HG03432 (cell line): ENCODE results near the gene GUCY1A2.
"Not testable (repeated sequence)": the region's sequence is repeated elsewhere in the genome, so short reads cannot be mapped to it uniquely, and the experiment has no call there.

ENCODE experiments used
- ATAC-seq: cut with Tn5 transposase; IDR thresholded peaks from one replicate; pipeline ENCODE4 v1.9.1; 2021; ENCODE audit warnings: mild to moderate bottlenecking, moderate library complexity; ENCODE audit not compliant: unreplicated experiment

The GUCY1A2 gene

DNA sequence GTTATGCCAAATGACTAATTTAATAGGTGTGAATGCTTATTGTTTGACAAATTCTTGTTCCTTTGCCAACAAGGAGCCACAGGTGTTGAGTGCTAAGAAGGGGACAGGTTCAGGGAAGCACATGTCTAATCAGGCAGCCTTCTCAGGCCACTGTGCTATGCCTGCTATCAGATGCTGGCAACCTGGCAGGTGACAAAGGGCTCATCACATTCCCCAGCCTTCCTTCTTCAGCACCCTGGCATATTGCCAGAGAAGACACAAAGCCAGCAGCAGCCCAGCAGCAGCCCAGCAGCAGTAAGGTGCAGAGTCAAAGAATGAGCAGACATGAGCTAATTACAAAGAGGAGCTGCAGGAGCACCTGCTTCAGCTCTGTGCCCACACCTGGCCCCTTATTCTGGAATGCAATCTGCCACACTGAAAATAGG lies 68.2 kb downstream of the GUCY1A2 start:
- no peak for ATAC-seq

GRCh38 chr11:106943089-106943488 lies 75.2 kb downstream of the GUCY1A2 start:
- no peak for ATAC-seq

DNA sequence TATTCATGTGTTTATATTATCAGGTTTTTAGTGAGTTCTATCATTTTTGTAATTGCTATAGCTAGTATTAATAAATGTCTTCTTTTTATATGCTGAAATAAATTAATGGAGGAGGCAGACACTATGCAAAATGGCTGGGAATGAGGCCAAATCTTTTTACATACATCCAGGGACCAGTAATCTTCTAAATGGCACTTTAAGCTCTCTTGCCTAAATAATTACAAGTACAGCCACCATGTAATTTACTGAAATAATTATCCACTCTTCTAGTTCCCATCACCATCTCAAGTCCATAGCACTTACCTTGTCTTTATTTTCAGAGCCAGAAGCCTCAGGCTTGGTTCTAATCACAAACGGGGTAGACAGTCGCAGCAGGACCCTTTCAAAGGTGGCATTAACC lies 79.1 kb downstream of the GUCY1A2 start:
- ATAC-seq, result no peak

DNA sequence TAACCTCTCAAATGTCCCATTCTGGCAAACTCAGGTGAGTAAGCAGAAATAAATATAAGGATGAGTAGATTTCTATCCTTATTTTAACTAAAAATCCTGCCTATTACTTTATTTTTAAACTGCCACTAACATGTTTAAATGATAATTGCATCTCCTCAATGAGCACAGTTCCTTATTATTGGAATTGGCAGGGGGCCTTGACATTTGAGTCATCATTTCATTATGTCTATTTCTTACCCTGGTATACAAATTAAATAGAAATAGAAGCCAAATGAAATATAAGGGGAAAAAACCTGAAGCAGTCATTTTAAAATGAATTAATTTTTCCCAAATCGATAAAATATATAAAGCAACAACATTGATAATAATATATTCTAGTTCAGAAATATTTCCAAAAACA lies 81.2 kb downstream of the GUCY1A2 start:
- ATAC-seq, result no peak

GRCh38 chr11:106925245-106925644 lies 93.0 kb downstream of the GUCY1A2 start:
- ATAC-seq, result no peak

GRCh38 chr11:106920899-106921509 lies 97.3 kb downstream of the GUCY1A2 start:
- no peak for ATAC-seq

DNA sequence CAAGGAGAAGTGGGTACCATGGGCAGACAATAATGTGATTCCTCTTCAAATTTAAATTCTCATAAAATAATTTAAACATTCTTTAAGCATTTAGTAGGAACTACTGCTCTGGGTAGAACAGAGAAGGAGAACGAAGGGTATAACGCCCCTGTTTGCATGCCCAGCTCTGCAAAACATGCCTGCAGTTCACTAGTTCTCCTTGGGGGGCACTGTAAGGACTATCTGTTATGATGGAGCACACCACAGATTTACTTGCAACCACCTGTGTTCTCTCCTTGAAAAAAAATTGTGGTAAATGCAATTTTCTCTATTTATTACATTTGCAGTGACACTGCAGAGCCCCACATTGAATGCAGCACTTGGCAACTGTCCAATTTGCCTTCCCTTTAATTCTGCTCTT lies 100.3 kb downstream of the GUCY1A2 start:
- peak; percentile 87 for ATAC-seq

DNA sequence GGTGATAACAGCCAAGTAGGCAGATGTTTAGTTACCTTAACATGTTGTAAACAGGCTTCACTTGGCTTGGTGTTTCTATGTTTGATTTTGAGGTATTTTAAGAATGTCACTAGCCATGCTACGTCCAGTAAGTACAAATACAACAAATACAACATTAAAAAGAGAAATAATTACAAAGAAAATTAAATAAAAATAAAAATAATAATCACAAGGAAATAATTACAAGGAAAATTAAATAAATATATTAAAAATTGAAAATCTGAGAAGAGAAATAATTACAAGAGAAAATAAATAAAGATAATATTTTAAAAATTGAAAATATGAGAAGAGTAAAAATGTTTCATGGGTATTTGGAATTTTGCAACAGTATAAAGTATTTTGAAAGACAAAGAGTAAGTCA lies 103.9 kb downstream of the GUCY1A2 start:
- ATAC-seq, result no peak

- no peak for ATAC-seq
These were observed 105.1 kb downstream of the GUCY1A2 start for GRCh38 chr11:106913141-106913540.

GRCh38 chr11:106904826-106905225 lies 113.5 kb downstream of the GUCY1A2 start:
- no peak for ATAC-seq

GRCh38 chr11:106889718-106890117 lies 128.6 kb downstream of the GUCY1A2 start:
- no peak for ATAC-seq

DNA sequence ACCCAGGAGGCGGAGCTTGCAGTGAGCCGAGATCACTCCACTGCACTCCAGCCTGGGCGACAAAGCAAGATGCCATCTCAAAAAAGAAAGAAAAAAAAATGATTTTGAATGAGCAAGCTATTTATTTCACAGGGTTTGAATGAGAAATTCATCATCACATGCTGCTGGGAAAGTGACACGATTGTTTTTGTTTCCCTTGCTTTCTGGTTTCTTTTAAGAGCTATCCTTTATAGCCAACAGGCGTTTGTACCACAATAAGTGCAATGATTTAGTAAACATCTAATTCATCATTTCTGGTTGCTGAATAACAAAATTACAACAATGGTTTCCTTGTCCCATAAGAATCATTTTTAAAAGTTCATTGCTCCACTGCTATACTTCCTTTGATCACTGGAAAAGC lies 129.9 kb downstream of the GUCY1A2 start:
- ATAC-seq, result no peak

- ATAC-seq, result not testable (repeated sequence)
These were observed 134.6 kb downstream of the GUCY1A2 start for GRCh38 chr11:106883693-106884092.

- ATAC-seq, result no peak
These were observed 138.3 kb downstream of the GUCY1A2 start for GRCh38 chr11:106879832-106880546.

GRCh38 chr11:106879029-106879428 lies 139.2 kb downstream of the GUCY1A2 start:
- no peak for ATAC-seq

DNA sequence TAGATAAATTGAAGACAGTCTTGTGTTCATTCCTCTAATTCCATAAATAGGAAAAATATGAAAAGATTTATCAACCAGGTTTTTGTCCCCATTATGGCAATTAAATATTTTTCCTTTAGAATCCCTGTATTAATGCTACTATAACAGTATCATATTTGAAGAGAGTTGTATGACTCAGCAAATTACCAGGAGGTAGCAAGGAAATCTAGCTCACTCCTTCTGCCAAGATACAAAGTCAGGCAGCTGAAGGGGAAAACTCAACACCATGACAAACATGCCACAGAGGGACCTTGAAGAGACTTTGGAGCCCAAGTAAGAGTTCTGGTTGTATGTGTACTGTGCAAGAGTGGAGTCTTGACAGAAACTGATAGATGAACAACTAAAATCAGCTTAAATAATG lies 143.3 kb downstream of the GUCY1A2 start:
- ATAC-seq, result no peak

GRCh38 chr11:106872246-106872645 lies 146.0 kb downstream of the GUCY1A2 start:
- ATAC-seq, result no peak

DNA sequence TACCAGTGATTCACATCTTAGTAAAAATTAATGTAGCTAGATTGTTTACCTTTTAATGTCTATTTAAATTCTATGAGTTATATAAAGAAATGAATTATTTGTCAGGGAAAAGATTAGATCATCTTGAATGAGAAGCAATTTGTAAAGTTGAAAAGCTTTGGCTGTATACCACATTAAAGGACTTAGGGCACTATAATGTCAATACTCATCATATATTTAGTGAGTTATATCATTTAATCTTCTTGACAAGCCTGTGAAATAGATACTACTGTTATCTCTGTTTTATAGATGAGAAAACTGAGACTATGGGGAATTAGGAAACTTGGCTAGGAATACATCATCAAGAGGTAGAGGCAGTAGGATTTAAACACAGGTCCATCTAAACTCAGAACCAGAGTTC lies 160.1 kb downstream of the GUCY1A2 start:
- no peak for ATAC-seq

- ATAC-seq, result no peak
These were observed 161.7 kb downstream of the GUCY1A2 start for GRCh38 chr11:106856566-106856965.

DNA sequence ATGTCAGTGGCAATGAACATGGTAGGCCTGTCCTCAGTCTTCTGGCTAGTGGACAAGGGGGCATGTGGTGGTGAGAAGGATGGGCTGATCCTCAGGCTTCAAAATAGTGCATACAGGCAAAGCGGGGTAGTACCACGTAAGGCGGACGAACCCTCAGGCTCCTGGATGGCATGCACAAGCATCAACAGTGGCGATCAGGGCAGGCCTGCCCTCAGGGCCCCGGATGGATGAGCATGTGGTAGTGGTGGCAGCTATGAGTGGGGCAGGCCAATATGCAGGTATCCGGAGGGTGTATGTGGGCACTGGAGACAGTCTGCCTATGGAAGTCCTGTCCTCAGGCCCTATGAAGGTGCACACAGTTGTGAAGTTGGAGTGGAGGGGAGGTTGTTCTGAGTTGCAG lies 163.8 kb downstream of the GUCY1A2 start:
- ATAC-seq, result no peak

GRCh38 chr11:106853850-106854401 lies 164.3 kb downstream of the GUCY1A2 start:
- ATAC-seq, result no peak

DNA sequence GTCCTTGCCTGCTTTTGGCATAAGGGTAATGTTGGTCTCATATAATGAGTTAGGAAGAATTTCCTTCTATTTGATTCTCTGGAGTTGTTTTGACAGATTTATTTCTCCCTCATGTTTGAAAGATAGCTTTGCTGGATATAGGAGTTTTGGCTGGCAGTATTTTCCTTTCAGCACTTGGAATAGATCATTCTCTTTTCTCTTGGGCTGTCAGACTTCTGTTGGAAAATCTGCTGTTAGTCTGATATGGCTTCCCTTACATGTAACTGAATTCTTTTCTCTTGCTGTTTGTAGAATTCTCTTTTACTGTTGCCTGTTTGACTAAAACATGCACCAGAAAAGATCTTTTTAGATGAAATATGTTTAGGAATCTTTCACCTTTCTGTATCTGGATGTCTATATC lies 165.5 kb downstream of the GUCY1A2 start:
- ATAC-seq, result no peak
